HG03354 (cell line): ENCODE measurements around the gene SOCS2.
A peak's percentile ranks its signal among the peaks of the same experiment; 100 is the strongest.
"Not testable (repeated sequence)": the region's sequence is repeated elsewhere in the genome, so short reads cannot be mapped to it uniquely, and the experiment has no call there.

Source experiments
- ATAC-seq: cut with Tn5 transposase; IDR thresholded peaks from one replicate; pipeline ENCODE4 v1.9.1; 2021; ENCODE audit warnings: mild to moderate bottlenecking; ENCODE audit not compliant: unreplicated experiment, poor library complexity, severe bottlenecking

SOCS2 gene

GRCh38 chr12:93622485-93622884 lies 50.0 kb downstream of the SOCS2 start:
- ATAC-seq, result no peak

DNA sequence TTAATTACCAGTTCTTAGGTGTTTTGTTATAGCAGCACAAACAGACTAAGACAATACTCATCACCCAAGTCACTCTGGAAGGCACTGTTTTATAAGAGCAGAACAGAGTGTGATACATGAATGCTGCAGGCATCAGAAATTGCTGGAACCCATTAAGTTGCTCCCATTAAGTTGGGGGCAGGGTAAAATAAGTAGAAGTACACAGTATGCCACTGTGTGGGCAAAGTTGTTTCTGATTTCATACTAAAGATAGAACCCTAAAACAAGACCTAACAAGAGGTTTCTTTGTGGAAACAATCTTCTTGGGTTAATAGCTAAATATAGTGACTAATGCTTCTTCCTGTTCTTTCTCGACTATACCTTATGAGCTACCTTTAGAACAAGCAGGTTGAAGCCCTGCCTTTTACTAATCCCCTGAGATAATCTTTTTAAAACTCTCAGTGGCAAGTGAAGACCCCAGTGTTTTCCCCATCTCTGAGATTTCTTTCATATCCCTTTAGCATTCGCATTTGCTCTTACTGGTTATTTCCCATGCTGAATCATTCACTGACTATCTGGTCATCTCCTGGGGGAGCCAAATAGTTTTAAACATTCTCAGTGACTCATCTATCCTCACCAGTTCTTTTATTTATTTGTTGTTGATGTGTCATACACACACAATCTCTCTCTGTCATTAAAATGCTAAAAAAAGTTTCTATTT lies 52.3 kb downstream of the SOCS2 start:
- ATAC-seq, result peak; percentile 76

- ATAC-seq, result not testable (repeated sequence)
Observed at GRCh38 chr12:93625295-93625645, 52.8 kb downstream of the SOCS2 start.

DNA sequence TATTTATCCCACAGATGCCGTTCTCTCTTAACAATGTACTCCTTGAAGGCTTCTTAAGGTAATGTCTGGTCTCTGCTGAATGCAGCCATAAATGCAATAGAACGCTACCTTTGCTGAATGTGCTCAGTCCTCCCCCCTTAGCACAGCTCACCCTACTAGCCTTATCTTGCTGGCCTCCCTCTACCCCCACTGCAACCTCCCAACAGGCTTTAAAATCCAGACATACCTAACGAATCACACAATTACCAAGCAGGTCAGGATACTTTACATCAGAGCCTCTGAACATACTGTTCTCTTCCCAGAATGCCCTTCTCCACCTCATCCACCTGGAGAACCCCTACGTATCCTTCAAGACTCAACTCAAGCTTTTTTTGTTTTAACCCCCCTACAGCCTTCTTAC lies 53.7 kb downstream of the SOCS2 start:
- ATAC-seq, result no peak
